NCI-H524 treated with DMSO at 0.1 percent for 48 hours (cell line): Measurements from ENCODE around the gene FAM168A.
A peak's percentile ranks its signal among the peaks of the same experiment; 100 is the strongest.

Experiments
- DNase-seq: peaks from one replicate; lab custom pipeline; 2025; lab: John Stamatoyannopoulos, UW

The FAM168A gene

GRCh38 chr11:73388265-73389133 lies 209.4 kb downstream of the FAM168A start:
- DNase-seq, result no peak

- no peak for DNase-seq
Observed at GRCh38 chr11:73387594-73388264, 210.2 kb downstream of the FAM168A start.

- no peak for DNase-seq
Observed at GRCh38 chr11:73386546-73386945, 211.4 kb downstream of the FAM168A start.

GRCh38 chr11:73386016-73386415 lies 211.9 kb downstream of the FAM168A start:
- DNase-seq, result no peak

GRCh38 chr11:73384872-73385689 lies 212.8 kb downstream of the FAM168A start:
- no peak for DNase-seq

GRCh38 chr11:73384531-73384871 lies 213.4 kb downstream of the FAM168A start:
- DNase-seq, result no peak

GRCh38 chr11:73384125-73384441 lies 213.8 kb downstream of the FAM168A start:
- DNase-seq, result no peak

- no peak for DNase-seq
Observed at GRCh38 chr11:73383249-73384124, 214.4 kb downstream of the FAM168A start.

GRCh38 chr11:73382747-73383146 lies 215.2 kb downstream of the FAM168A start:
- no peak for DNase-seq

GRCh38 chr11:73382183-73382582 lies 215.7 kb downstream of the FAM168A start:
- DNase-seq, result no peak

- no peak for DNase-seq
Observed at GRCh38 chr11:73381589-73381988, 216.3 kb downstream of the FAM168A start.

- no peak for DNase-seq
Observed at GRCh38 chr11:73380897-73381410, 217.0 kb downstream of the FAM168A start.

GRCh38 chr11:73380331-73380730 lies 217.6 kb downstream of the FAM168A start:
- DNase-seq, result no peak

GRCh38 chr11:73379189-73379880 lies 218.6 kb downstream of the FAM168A start:
- DNase-seq, result no peak

- DNase-seq, result no peak
Observed at GRCh38 chr11:73376803-73377629, 220.9 kb downstream of the FAM168A start.

GRCh38 chr11:73376160-73376802 lies 221.6 kb downstream of the FAM168A start, which contains the start of gene RELT:
Gene RELT, plus strand, starts transcription at chr11:73376399. Its CDS starts 12,738 bp downstream, at chr11:73389137.
- DNase-seq, result peak; percentile 24

GRCh38 chr11:73375830-73376159 lies 222.1 kb downstream of the FAM168A start:
- DNase-seq, result no peak

GRCh38 chr11:73374151-73374550 lies 223.8 kb downstream of the FAM168A start:
- no peak for DNase-seq

GRCh38 chr11:73372375-73372993 lies 225.4 kb downstream of the FAM168A start:
- no peak for DNase-seq
